NCI-H2227 treated with DMSO at 0.1 percent for 48 hours (cell line): ENCODE results near the gene SWI5.
"Not testable (repeated sequence)": the region's sequence is repeated elsewhere in the genome, so short reads cannot be mapped to it uniquely, and the experiment has no call there.

Experiments
- DNase-seq: peaks from one replicate; lab custom pipeline; 2025; lab: John Stamatoyannopoulos, UW

Gene SWI5

GRCh38 chr9:128276008-128276573 is at the start of gene SWI5:
SWI5 (plus strand) TSS chr9:128276276.
- DNase-seq = peak; percentile 99

GRCh38 chr9:128226412-128226801 is 49.7 kb upstream of the SWI5 start:
- no peak for DNase-seq

- DNase-seq = not testable (repeated sequence)
These were observed 45.2 kb upstream of the SWI5 start for GRCh38 chr9:128230897-128231296.

- no peak for DNase-seq
These were observed 44.2 kb upstream of the SWI5 start for GRCh38 chr9:128231638-128232527.

GRCh38 chr9:128232528-128233428 is 43.3 kb upstream of the SWI5 start:
- DNase-seq = no peak

- no peak for DNase-seq
These were observed 42.2 kb upstream of the SWI5 start for GRCh38 chr9:128233817-128234406.

- DNase-seq = no peak
These were observed 34.0 kb upstream of the SWI5 start for GRCh38 chr9:128242124-128242523.

- DNase-seq = no peak
These were observed 33.3 kb upstream of the SWI5 start for GRCh38 chr9:128242828-128243214.

GRCh38 chr9:128243215-128244018 is 32.7 kb upstream of the SWI5 start:
- no peak for DNase-seq

- no peak for DNase-seq
These were observed 31.8 kb upstream of the SWI5 start for GRCh38 chr9:128244091-128244836.

- no peak for DNase-seq
These were observed 31.2 kb upstream of the SWI5 start for GRCh38 chr9:128244837-128245231.

- no peak for DNase-seq
These were observed 30.5 kb upstream of the SWI5 start for GRCh38 chr9:128245421-128246151.

GRCh38 chr9:128246471-128246870 is 29.6 kb upstream of the SWI5 start:
- DNase-seq = no peak

GRCh38 chr9:128247226-128247803 is 28.8 kb upstream of the SWI5 start:
- DNase-seq = no peak

- no peak for DNase-seq
These were observed 26.5 kb upstream of the SWI5 start for GRCh38 chr9:128249558-128249907.

- DNase-seq = no peak
These were observed 25.9 kb upstream of the SWI5 start for GRCh38 chr9:128249908-128250838.

GRCh38 chr9:128250839-128251731 is 25.0 kb upstream of the SWI5 start:
- DNase-seq = no peak

GRCh38 chr9:128251732-128252100 is 24.4 kb upstream of the SWI5 start:
- no peak for DNase-seq
